NCI-H187 treated with DMSO at 0.1 percent for 48 hours (cell line): ENCODE data around the gene SSUH2.

Experiments
- DNase-seq: peaks from one replicate; lab custom pipeline; 2025; lab: John Stamatoyannopoulos, UW

Gene SSUH2

GRCh38 chr3:8579943-8580342 is 64.7 kb downstream of the SSUH2 start:
- no peak for DNase-seq

- no peak for DNase-seq
These were observed 65.5 kb downstream of the SSUH2 start for GRCh38 chr3:8579096-8579495.

GRCh38 chr3:8578282-8578681 is 66.3 kb downstream of the SSUH2 start:
- no peak for DNase-seq

GRCh38 chr3:8576841-8577571 is 67.6 kb downstream of the SSUH2 start:
- DNase-seq: no peak

GRCh38 chr3:8576436-8576835 is 68.2 kb downstream of the SSUH2 start:
- DNase-seq: no peak

- DNase-seq: no peak
These were observed 69.1 kb downstream of the SSUH2 start for GRCh38 chr3:8575364-8576104.

- DNase-seq: no peak
These were observed 69.8 kb downstream of the SSUH2 start for GRCh38 chr3:8574670-8575322.

GRCh38 chr3:8574040-8574669 is 70.4 kb downstream of the SSUH2 start:
- DNase-seq: no peak

- no peak for DNase-seq
These were observed 71.2 kb downstream of the SSUH2 start for GRCh38 chr3:8573342-8573926.

- no peak for DNase-seq
These were observed 73.3 kb downstream of the SSUH2 start for GRCh38 chr3:8571256-8571655.
